ENCODE results near the gene CRADD. TPM values are rescaled to one million over a fixed set of nuclear protein-coding genes. Genes with fewer than 3 reads are reported as not detected.

The CRADD gene
- total and polyA plus RNA-seq, 2 experiments from 2014 or later: 18.6 to 21.5 TPM

- peaks cover 45% of the 10 kb centered on the region for H3F3A ChIP-seq (ENCODE audit: insufficient read depth)
- peaks cover 51% of the 10 kb centered on the region for H3K4me1 ChIP-seq (ENCODE audit: insufficient read depth)
- H3K9me3 ChIP-seq (ENCODE audit: low read depth): no peaks in the 10 kb centered on the region
- H3K79me2 ChIP-seq (ENCODE audit: insufficient read depth): no peaks in the 10 kb centered on the region
- peak overlapping the region; percentile 59 for H3K27ac ChIP-seq
- no peaks in the 10 kb centered on the region for H3K36me3 ChIP-seq (ENCODE audit: low read depth)
- TF ChIP-seq EZH2 (IDR thresholded peaks at IDR 0.05; ENCODE audit: insufficient read depth, poor library complexity, severe bottlenecking) (no peak), EZH2phosphoT487 (IDR thresholded peaks at IDR 0.05; ENCODE audit: insufficient read depth, low read depth) (peak; percentile 75; the same call in 1 of the 2 replicates)
- no peaks in the 10 kb centered on the region for H3K27me3 ChIP-seq (replicated peaks; ENCODE audit: insufficient read depth)
- in situ Hi-C loops (cut with MboI): no loop called here
- 22 to 30% methylated on average over 18 of the region's 18 CpGs for WGBS, 2 experiments (ENCODE audit: low coverage in 1 of 2, low lambda C conversion rate in 2 of 2, missing lambda C conversion rate in 2 of 2)
- H3K4me2 ChIP-seq (ENCODE audit: unreplicated experiment): peak overlapping the region; percentile 66
- H3K9me2 ChIP-seq (ENCODE audit: insufficient read depth): no peaks in the 10 kb centered on the region
- DNase-seq: peak; percentile 77
- no peaks in the 10 kb centered on the region for H4K20me1 ChIP-seq (ENCODE audit: insufficient read depth)
- H2AFZ ChIP-seq: peak overlapping the region; percentile 36
- peak overlapping the region; percentile 40 for H3K9ac ChIP-seq
- peak overlapping the region; percentile 34 for H3K4me3 ChIP-seq
Observed at GRCh38 chr12:93886533-93887511, 209.6 kb downstream of the CRADD start.

GRCh38 chr12:93888964-93889363 is 211.8 kb downstream of the CRADD start:
- H3K9me3 ChIP-seq (ENCODE audit: low read depth): no peaks in the 10 kb centered on the region
- no peak overlapping the region for H3K4me2 ChIP-seq (ENCODE audit: unreplicated experiment)
- no peak overlapping the region for H3K9ac ChIP-seq
- H3K9me2 ChIP-seq (ENCODE audit: insufficient read depth): no peaks in the 10 kb centered on the region
- no peak for DNase-seq
- WGBS, 2 experiments (ENCODE audit: low coverage in 1 of 2, low lambda C conversion rate in 2 of 2, missing lambda C conversion rate in 2 of 2): 54 to 56% methylated on average over 3 of the region's 3 CpGs
- H3K4me1 ChIP-seq (ENCODE audit: insufficient read depth): peaks cover 43% of the 10 kb centered on the region
- no peaks in the 10 kb centered on the region for H3K36me3 ChIP-seq (ENCODE audit: low read depth)
- no peaks in the 10 kb centered on the region for H3K27me3 ChIP-seq (replicated peaks; ENCODE audit: insufficient read depth)
- no peaks in the 10 kb centered on the region for H3K79me2 ChIP-seq (ENCODE audit: insufficient read depth)
- no peak overlapping the region for H3K27ac ChIP-seq
- H4K20me1 ChIP-seq (ENCODE audit: insufficient read depth): no peaks in the 10 kb centered on the region
- no peak for TF ChIP-seq EZH2phosphoT487 (IDR thresholded peaks at IDR 0.05; ENCODE audit: insufficient read depth, low read depth)
- no peak for TF ChIP-seq EZH2 (IDR thresholded peaks at IDR 0.05; ENCODE audit: insufficient read depth, poor library complexity, severe bottlenecking)
- peaks cover 30% of the 10 kb centered on the region; the same call in 1 of the 2 replicates for H3F3A ChIP-seq (ENCODE audit: insufficient read depth)
- no peak overlapping the region for H2AFZ ChIP-seq
- no peak overlapping the region for H3K4me3 ChIP-seq
- in situ Hi-C loops (cut with MboI): no loop called here

GRCh38 chr12:93889516-93890212 is 212.5 kb downstream of the CRADD start:
- no peak overlapping the region for H2AFZ ChIP-seq
- no peaks in the 10 kb centered on the region for H3K27me3 ChIP-seq (replicated peaks; ENCODE audit: insufficient read depth)
- in situ Hi-C loops (cut with MboI): loop anchor here (10.0 kb wide), 1 partner anchor 205 kb away; no protein-coding TSS in a partner anchor
- no peaks in the 10 kb centered on the region for H3K36me3 ChIP-seq (ENCODE audit: low read depth)
- 97 to 98% methylated on average over 9 of the region's 9 CpGs for WGBS, 2 experiments (ENCODE audit: low coverage in 1 of 2, low lambda C conversion rate in 2 of 2, missing lambda C conversion rate in 2 of 2)
- no peaks in the 10 kb centered on the region for H3K9me2 ChIP-seq (ENCODE audit: insufficient read depth)
- H3K4me3 ChIP-seq: no peak overlapping the region
- H3K27ac ChIP-seq: no peak overlapping the region
- TF ChIP-seq EZH2 (IDR thresholded peaks at IDR 0.05; ENCODE audit: insufficient read depth, poor library complexity, severe bottlenecking) (no peak), EZH2phosphoT487 (IDR thresholded peaks at IDR 0.05; ENCODE audit: insufficient read depth, low read depth) (no peak)
- H3K4me1 ChIP-seq (ENCODE audit: insufficient read depth): peaks cover 43% of the 10 kb centered on the region
- no peaks in the 10 kb centered on the region for H4K20me1 ChIP-seq (ENCODE audit: insufficient read depth)
- no peak overlapping the region for H3K4me2 ChIP-seq (ENCODE audit: unreplicated experiment)
- no peaks in the 10 kb centered on the region for H3K9me3 ChIP-seq (ENCODE audit: low read depth)
- no peak for DNase-seq
- peaks cover 23% of the 10 kb centered on the region; the same call in 1 of the 2 replicates for H3F3A ChIP-seq (ENCODE audit: insufficient read depth)
- H3K9ac ChIP-seq: no peak overlapping the region
- H3K79me2 ChIP-seq (ENCODE audit: insufficient read depth): no peaks in the 10 kb centered on the region

Measured in GM23248 (cell line).